ENCODE data around the gene EPAS1. TPM values are rescaled to one million over a fixed set of nuclear protein-coding genes. Genes with fewer than 3 reads are reported as not detected.

The EPAS1 gene
- total and polyA plus RNA-seq, 8 donors: 35.6 to 165 (median 76.0) TPM

GRCh38 chr2:46294176-46294836 is 2.9 kb upstream of the EPAS1 start:
- peak in 1 of 6 donors; percentile 31 for DNase-seq
- intact Hi-C loops (cut with DNase I): loop anchor here in 1 of 3 donors (10.0 kb wide), 3 partner anchors 70 to 290 kb away; no protein-coding TSS in a partner anchor

GRCh38 chr2:46296216-46296839 is 879 bp upstream of the EPAS1 start:
- FAIRE-seq (no peak), ATAC-seq (peak in 3 of 4 donors; percentile 1 to 2 (median 1)), DNase-seq (peak in 5 of 6 donors; percentile 53 to 80 (median 70))
- no peak for TF ChIP-seq CTCF (IDR thresholded peaks at IDR 0.05)
- WGBS, 2 donors: 31 to 34% methylated on average over 28 of the region's 28 CpGs
- peak overlapping the region; percentile 74 to 86 (median 82) for H3K27ac ChIP-seq
- peaks cover 0 to 13% (median 11%) of the 10 kb centered on the region in 3 donors for H3K4me1 ChIP-seq
- H3K36me3 ChIP-seq: no peaks in the 10 kb centered on the region
- H3K27me3 ChIP-seq: no peaks in the 10 kb centered on the region
- no peaks in the 10 kb centered on the region for H3K9me3 ChIP-seq
- intact Hi-C loops (cut with DNase I): loop anchor here in 1 of 3 donors (10.0 kb wide), 3 partner anchors 68 to 292 kb away; no protein-coding TSS in a partner anchor
- peak overlapping the region; percentile 65 to 89 (median 79) for H3K4me3 ChIP-seq

More at GRCh38 chr2:46294176-46294836, 2.9 kb upstream of the EPAS1 start:
- peak in 1 of 4 donors; percentile 20 for TF ChIP-seq CTCF (IDR thresholded peaks at IDR 0.05)
- ATAC-seq (no peak), FAIRE-seq (no peak)
- no peak overlapping the region for H3K27ac ChIP-seq
- H3K4me3 ChIP-seq: no peak overlapping the region
- H3K36me3 ChIP-seq: no peaks in the 10 kb centered on the region
- no peaks in the 10 kb centered on the region for H3K9me3 ChIP-seq
- H3K27me3 ChIP-seq: no peaks in the 10 kb centered on the region
- 41 to 51% methylated on average over 7 of the region's 7 CpGs for WGBS, 2 donors
- no peaks in the 10 kb centered on the region for H3K4me1 ChIP-seq

GRCh38 chr2:46297546-46298271 is 502 bp downstream of the EPAS1 start:
- ATAC-seq (peak; percentile 65 to 77 (median 72)), FAIRE-seq (no peak)

GRCh38 chr2:46298272-46298521 is 990 bp downstream of the EPAS1 start:
- FAIRE-seq: no peak
- WGBS, 2 donors: 0 to 1% methylated on average over 19 of the region's 19 CpGs
- intact Hi-C loops (cut with DNase I): loop anchor here in 1 of 3 donors (10.0 kb wide), 3 partner anchors 67 to 293 kb away; no protein-coding TSS in a partner anchor
- no peak for DNase-seq
- no peak for TF ChIP-seq CTCF (IDR thresholded peaks at IDR 0.05)
- no peak for ATAC-seq
- peak overlapping the region; percentile 84 to 95 (median 87) for H3K27ac ChIP-seq
- H3K9me3 ChIP-seq: no peaks in the 10 kb centered on the region
- no peaks in the 10 kb centered on the region for H3K27me3 ChIP-seq
- peak overlapping the region; percentile 54 to 89 (median 76) for H3K4me3 ChIP-seq
- H3K36me3 ChIP-seq: no peaks in the 10 kb centered on the region
- H3K4me1 ChIP-seq: peaks cover 2 to 23% (median 18%) of the 10 kb centered on the region in 3 donors

More at GRCh38 chr2:46297546-46298271, 502 bp downstream of the EPAS1 start:
- DNase-seq: peak; percentile 88 to 96 (median 94)
- Histone ChIP-seq H3K27ac (peak overlapping the region; percentile 84 to 95 (median 87)), H3K27me3 (no peaks in the 10 kb centered on the region), H3K36me3 (no peaks in the 10 kb centered on the region), H3K4me3 (peak overlapping the region; percentile 54 to 89 (median 76)), H3K4me1 (peaks cover 0 to 18% (median 17%) of the 10 kb centered on the region in 3 donors), H3K9me3 (no peaks in the 10 kb centered on the region)
- no peak for TF ChIP-seq CTCF (IDR thresholded peaks at IDR 0.05)
- intact Hi-C loops (cut with DNase I): loop anchor here in 1 of 3 donors (10.0 kb wide), 3 partner anchors 67 to 293 kb away; no protein-coding TSS in a partner anchor
- 1% methylated on average over 65 of the region's 65 CpGs for WGBS, 2 donors
